ENCODE measurements around the gene CHD9.

Gene CHD9

DNA sequence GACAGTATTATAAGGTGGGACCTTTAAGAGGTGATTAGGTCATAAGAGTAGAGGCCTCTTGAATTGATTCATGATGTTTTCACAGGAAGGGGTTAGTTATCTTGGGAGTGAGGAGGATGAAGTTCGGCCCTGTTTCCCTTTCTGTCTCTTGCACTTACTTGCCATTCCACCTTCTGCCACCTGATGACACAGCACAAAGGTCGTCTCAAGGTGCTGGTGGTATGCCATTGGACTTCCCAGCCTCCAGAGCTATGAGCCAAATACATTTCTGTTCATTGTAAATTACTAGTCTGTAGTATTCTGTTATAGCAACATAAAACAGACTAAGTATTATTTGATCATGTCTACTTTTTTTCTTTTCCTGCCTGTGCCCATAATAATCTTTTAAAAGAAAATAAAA is 23.5 kb downstream of the CHD9 start:
- no peak for DNase-seq

DNA sequence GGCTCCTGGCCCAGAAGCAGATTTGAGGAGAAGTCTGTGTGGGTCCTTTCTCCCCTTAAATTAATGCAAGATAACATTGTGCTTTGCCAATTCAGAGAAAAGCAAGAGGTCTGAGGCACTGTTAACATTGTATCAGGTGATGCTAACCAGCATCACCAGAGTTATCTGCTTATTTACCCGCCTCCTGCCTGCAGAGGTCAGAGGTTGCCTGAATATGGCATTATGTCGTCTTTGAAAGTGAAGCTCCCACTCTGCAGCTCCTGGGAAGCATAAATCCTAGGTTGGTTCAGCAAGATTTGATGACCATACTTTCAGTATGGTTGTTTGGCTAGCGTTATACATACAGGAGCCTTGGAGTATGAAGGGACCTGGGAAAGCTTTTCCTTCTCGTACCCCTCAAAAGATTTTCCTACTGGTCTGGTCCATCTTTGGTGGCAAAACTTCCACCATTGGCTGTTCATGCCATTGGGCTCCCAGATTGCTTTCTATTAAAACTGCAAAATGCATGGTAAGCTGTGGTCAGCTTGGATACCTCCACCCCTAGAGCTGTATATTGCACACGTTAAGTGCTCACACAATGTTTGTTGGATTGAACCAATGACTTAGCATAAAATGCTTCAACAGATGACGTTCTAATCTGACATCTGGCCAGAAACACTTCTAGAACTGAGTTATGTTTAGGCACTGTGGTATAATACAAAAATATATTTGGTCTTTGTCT is 24.1 kb downstream of the CHD9 start:
- DNase-seq = no peak

DNA sequence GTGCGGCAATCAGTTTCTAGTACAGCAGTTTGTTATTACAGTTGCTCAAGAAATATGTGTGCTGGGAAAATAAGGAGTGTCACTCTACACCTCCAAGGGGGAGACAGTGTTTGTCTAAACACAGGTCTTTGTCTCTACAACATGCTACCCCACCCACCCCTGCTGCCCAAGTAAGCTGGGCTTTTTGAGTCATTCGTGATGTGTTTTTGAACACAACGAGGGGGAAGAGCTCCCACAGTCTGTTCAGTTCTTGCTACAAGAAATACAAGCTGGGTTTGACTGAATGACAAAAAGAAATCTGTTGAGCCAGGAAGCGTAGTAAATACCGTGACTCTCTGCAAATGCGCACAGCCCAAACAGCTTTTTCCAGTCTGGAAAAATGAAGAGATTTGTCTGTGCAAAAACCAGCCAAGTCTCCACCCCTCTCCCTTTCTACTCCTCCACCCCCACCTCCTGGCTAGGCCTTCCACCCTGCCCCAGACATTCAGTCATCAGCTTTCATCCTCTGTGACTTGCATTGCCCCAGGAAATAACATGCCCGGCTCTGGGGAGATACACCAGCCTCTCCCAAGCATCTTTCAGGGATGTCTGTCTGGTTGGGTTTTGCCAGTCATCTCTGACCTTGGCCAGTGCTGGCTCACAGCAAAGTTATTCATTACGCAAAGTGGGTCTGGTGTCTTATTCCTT is 25.7 kb downstream of the CHD9 start:
- DNase-seq = peak; percentile 84

DNA sequence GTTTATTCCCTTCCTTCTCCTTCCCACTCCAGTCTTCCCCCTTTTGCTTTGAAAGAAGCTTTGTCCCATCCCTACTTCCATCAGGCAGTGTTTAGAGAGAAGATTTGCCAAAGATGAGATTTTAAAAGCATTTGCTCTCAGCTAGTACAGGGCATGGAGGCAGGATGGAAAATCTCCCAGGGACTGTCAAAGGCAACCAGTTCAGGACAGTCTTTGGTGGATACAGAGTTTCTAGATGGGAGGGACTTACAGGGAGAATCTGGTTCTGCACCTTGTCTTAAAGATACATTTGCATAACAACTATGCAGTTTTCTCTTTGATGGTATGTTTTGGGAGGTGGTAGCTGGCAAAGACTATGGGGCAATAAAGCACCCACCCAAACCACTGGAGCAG is 26.2 kb downstream of the CHD9 start:
- no peak for DNase-seq

DNA sequence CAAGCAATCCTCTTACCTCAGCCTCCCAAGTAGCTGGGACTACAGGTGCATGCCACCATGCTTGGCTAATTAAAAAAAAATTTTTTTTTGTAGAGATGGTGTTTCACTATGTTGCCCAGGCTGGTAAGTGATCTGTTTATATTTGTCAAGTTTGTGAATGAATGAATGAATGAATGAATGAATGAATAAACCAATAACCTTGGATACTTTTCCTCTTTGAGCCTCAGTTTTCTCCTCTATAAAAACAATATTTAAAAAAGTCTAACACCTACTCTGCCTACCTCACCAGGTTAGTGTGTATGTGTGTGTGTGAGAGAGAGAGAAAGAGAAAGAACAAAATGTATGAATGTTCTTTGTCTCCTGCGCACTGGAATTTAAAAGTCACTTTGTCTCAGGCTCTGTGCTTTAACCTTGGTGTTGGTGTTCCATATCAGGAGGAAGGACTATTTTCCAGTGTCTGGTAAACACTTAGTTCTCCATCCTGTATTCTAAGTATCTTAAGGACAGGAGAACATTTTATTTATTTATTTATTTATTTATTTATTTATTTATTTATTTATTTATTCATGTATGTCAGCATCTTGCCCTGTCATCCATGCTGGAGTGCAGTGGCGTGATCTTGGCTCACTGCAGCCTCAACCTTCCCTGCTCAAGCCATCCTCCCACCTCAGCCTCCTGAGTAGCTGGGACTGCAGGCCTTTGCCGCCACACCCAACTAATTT is 27.1 kb downstream of the CHD9 start:
- DNase-seq = no peak

DNA sequence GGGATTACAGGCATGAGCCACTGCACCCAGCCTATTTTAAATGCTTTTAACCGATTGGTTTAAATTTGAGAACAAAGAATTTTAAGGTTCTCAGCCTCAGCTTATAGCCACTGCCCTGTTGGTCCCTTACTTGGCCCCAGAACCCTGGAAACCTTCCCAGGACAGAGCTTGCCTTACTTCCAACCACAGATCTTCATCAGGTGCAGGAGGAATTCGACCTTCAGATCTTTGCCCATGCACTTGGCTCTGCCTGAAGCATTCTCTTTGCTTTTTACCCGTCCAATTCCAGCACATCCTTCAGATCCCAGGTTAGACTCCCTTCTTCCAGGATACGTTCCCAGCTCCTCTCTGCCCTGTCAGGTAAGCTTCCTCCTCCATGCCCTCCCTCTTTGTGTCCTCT is 27.7 kb downstream of the CHD9 start:
- DNase-seq = no peak

DNA sequence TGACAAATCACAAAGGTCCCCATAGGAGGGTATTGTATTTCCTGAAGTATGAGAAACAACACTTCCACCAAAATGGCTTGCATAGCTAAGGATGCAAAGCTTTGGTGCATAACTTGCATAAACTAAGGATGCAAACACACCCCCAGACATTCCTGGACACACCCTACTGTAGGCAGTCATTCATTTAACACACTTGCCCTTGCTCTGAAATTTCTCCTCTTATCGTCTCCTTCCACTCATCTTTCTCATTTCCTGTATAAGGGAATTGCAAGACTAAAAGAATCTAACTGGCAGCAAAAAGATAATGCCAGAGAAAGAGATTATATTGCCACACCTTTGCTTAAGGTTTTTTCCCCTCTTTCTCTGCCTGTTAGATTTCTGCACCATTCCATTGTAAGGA is 28.3 kb downstream of the CHD9 start:
- DNase-seq = no peak

DNA sequence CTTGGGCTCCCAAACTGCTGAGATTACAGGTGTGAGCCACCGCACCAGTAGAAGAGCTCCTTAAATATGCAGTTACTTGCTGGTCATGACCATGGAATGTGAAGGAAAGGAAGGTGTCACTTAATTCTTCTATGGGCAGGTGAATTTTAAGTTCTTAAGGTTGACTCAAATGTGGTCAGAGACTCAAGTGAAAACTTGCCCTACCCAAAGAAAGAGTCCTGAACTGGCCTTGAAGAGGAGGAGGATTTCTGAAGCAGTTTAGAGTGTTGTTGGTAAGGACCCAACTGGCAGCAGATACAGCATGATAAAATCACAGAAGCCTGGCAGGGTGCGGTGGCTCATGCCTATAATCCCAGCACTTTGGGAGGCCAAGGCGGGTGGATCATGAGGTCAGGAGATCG is 29.4 kb downstream of the CHD9 start:
- no peak for DNase-seq

DNA sequence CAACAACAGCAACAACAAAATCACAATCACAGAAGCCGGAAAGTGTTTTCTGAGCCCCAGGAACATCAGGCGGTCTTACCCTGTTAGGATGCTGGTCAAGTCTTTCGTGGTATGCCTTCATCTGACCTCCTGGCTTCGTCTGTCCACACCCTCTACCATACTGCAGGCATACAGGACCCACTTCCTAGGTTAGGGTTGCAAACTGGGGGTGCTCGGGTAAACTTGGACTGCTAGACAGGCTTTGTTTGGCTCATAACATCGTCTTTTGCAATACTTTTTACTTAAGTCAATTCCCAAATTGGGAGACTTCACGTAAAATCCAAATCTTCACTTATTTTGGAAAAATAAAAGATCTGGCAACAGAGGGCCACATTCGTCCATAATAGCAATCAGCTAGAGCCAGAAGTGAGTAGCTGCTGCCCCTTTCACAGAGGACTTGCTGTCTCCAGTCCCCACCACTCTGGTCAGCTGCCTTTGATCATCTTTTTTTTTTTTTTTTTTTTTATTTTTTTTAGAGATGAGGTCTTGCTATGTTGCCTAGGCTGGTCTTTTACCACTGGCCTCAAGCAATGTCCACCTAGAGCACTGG is 30.0 kb downstream of the CHD9 start:
- DNase-seq = no peak

DNA sequence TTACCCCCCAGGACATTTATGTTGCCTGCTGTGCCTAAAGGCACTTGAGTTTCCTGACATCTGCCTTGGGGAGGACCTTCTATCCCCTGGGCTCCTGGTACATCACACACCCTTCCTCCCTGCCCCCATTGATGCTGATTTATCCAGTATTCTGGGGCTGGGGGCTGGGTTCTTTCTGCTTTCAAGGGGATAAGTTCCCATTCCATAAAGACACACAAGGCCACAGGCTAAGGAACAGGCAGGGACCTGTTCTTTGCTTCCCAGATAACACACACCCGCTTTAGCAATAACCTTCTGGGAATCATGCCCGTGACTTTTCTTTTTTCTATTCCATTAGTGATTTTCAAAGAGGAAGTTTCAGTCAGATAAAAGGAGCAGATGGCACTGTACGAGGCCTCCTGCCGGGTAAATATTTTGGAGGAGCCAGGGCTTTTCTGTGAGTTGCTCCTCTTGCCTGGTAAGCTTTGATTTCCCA is 30.6 kb downstream of the CHD9 start:
- DNase-seq = no peak

DNA sequence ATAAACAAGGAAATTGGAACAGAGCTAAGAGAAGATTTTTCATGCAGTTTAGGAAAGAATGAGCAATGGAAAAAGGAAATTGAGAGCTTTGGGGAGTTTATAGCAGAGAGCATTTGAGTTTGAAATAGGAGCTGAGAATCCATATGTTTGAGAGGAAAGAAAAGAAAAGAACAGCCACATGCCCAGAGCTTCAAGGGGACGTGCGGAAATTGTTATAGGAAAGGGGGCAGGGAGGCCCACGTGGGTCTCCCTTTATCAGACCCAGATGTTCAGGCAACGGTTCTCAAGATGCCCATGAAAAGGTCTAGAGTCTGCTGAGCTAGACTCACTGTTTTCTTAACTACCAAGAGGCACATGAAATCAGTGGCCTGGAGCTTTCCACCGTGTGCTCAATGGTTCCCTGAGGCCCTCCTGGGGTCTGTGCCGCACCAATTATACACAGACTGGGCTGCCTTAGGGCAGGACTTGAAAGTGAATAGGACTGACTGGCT is 31.2 kb downstream of the CHD9 start:
- peak; percentile 80 for DNase-seq

DNA sequence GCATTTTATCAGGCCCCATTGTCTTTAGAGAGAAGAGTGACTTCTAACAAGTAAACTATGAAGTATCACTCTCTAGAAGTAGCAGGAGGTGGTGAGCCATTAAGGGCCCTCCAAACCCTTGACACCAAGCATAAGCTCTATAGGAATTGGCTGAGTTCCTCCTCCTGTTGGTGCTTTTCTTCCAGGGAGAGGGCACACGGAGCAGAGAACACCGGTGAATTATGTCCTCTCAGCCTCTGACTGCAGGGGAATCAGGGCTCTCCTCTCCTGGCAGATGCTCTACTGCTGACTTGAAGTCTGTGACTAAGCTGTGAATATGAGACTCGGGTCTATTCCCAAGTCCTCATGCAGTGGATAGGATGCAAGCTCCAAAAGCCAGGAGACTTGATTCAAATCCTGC is 32.3 kb downstream of the CHD9 start:
- DNase-seq = no peak

DNA sequence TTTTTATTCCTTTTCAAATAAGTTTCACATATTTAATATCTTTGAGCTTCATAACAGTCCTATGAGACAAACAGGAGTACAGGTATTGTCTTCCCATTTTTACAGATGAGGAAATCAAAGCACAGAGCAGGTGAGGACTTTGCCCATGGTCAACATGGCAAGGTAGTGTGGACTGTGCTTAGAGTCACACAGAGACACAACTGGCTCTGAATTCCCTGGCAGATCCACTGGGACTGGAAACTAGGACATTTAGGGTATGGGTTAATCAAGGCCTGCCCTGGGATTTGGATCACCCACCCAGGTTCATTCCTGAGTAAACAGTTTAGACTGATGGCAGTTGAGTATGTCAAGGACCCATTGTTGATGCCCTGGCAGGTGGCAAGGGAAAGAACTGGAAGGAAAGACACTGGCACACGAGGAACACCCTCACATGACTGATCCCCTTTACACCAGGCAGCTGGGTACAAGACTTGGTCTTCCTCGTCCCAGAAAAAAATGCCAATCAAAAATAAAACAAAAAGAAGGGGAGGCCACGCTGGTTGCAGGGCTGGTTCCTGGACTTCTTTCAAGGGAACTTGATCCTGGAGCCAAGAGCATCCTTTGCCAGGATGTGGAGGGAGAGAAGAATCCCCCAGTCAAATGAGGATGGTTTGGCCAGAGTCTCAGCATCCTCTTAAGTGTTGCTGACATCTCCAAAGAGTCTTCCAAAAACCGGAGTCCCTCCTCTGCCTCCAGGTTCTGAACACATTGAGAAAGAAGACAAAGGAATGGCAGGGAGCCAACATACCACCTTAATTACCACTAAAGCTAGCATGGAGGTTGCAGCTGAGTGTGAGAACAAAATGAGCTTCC is 34.9 kb downstream of the CHD9 start:
- no peak for DNase-seq

DNA sequence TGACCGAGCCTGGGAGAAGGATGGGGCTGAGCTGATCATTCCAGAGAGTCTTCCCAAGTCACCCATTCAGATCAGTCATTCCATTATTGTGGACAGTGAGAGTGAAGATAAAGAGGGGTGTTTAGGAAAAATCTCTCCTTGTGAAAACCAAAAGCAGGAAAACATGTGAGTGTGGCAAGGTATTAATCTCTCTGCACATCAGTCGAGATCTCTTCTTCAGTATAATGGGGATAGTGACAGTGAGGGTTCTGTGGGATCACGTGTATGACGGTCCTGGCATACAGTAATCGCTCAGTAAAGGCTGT is 35.4 kb downstream of the CHD9 start:
- DNase-seq = no peak

DNA sequence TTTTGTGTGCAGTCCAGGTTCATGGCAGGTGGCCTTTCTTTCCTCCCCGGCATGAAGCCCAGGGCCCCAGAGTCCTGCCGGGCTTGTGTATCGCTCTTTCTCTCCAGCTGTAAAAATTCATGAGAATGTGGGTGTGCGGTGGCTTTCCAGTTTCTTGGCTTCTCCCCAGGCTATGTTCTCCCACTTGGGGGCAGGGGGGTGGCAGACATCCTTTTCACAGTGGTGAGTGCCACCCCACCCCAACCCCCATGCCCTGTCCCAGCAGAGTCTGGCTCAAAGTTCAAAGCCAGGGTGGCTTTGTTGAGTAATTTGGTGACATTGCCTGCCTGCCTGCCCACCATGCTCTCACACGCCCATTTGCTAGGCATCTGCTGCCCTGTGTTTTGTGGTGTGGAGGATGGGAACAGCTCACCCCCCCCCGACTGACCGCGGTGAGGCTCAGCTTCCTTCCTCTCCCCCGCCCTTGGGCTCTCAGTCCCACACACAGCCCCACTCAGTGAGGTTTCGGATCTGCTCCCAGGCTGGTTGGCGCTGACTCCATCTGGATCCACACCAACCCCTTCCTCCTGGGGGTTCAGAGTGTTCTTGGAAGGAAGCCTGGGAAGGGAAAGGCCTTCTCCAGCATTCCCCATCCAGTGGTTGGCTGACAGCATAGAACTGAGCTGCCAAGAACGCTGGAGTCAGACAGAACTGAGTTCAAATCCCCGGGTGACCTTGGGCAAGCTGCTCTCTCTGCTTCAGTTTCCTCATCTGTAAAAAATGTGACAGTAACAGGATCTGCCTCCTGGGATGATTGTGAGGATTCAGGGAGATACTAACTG is 36.0 kb downstream of the CHD9 start:
- peak; percentile 100 for DNase-seq

DNA sequence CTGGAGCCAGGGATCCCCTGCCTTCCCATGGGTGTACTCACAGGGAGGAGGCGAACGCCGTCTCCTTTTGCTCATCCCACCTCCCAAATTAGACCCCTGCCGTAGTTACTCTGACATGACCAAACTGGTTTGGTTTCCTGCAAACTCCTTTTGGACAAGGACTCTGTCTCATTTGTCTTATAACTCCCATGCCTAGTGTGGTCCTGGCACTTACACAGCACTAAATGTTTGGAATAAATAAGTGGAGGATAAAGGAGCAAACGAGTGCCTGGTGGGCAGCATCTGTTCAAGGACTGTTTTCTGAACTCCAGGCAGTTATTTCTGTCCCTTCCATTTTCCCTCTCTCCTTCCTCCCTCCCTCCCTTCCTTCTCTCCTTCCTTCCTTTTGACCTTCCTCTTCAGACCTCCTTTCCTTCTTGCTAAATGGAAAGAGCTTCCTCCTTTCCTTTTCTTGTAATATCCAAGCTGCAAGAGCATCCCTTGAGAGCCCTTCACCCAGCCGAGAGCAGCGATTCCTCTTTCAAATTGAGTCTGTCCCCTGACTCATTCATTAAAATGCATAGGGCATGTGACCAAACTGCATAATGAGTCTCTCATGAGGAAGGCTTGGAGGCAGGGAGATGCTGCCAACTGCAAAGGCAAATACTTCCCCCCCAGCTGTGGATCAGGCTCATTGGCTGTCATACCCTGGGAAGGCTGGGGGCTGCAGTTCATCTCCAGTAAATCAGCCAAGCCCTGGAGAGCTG is 36.8 kb downstream of the CHD9 start:
- DNase-seq = peak; percentile 96

DNA sequence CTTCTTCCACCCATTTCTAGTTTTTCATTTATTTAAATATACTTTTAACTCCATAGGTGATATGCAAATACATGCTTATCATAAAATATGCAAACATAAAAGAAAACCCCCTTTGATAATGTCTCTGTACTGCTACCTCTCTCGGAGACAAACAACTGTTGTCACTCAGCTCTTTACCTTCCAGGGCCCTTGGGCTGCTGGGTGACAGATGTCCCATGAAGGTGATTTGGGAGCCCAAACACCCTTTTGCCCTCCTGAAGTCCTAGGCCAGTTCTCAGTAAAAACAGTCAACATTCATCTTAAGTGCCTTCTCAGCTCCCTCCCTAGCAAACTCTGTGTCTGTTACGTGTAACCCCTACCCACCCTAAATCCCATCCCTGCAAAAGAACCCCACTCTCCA is 37.5 kb downstream of the CHD9 start:
- no peak for DNase-seq

DNA sequence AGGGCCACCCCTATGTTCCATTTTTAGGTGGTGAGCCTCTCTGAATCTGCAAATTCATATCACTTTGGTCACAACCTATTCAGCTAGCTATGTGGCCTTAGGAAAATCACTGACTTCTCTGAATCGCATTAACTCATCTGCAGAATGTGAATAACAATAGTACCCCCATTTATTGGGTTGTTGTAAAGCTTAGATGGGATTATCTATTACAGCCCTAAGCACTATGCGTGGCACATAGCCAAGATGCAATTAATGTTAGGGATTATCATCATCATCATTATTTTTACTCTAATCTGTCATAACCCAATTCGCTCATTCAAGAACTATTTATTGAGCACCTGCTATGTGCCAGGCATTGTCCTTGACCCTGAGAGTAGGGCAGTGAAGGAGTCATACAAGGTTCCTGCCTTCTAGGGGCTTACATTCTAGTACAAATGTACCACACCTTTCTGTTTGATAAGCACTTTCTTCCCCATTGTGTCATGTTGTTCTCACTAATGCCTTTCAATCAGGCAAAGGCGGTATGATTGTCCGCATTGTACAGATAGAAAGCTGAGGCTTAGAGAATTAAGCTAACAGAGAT is 38.5 kb downstream of the CHD9 start:
- DNase-seq = no peak

DNA sequence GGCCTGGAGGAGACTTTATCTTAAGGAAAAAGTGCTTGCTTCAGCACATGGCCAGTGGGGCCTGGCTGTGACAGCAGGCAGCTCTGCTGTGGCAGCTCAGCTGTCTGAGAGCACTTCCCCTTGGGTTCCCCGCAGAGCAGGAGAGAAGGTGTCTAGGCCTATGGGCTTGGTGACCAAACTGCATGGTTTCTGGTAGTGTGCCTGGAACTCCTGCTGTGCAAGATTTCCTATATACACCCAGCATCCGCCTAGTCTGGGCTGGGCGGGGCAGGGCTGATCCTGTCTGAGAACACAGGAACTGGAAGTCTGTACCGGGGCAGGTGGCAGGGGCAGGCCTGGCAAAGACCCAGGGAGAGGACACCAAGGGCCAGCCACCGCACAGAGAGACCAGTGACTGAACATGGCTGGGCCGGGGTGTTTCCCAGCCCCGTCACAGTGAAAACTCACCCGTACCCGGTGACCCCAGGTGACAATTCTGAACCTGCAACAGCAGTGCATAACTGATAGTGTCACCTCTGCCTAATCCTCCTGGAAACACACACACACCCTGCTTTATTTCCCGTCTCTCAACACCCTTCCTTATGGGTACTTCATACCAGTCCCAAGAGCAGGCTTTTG is 39.3 kb downstream of the CHD9 start:
- DNase-seq = peak; percentile 49

DNA sequence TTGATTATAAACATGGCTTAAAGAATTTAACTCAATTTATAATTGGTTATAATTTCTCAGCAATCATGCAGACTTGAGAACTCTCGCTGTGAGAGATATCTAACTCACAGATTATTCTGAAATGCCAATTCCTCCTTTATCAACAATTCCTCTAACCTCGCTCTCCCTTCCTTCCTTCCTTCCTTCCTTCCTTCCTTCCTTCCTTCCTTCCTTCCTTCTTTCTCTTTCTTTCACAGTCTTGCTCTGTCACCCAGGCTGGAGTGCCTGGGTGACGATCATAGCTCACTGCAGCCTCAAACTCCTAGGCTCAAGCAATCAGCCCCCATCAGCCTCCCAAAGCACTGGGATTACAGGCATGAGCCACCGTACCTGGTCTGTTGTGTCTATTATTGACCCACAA is 42.4 kb downstream of the CHD9 start:
- no peak for DNase-seq
